HepG2 (cell line): Measurements from ENCODE around the gene NDOR1. TPM values are rescaled to one million over a fixed set of nuclear protein-coding genes. Genes with fewer than 3 reads are reported as not detected.

Source experiments
- ATF7 ChIP-seq, 2 experiments: fragments of 450-650 bp in 1 of 2; sonication (generic) in 1 of 2; formaldehyde crosslinking in 1 of 2; IDR thresholded peaks; 2 replicates each; pipeline versions ENCODE4 v1.4.0 to v1.6.1; 2016 to 2020; ENCODE audit warnings: antibody characterized with exemption in 1 of 2, mild to moderate bottlenecking in 1 of 2, missing genetic modification reagents in 1 of 2
- DPF2 ChIP-seq: sonication (generic); formaldehyde crosslinking; IDR thresholded peaks from 2 replicates; pipeline ENCODE4 v1.4.0; 2020; ENCODE audit warnings: mild to moderate bottlenecking, low read depth, missing genetic modification reagents, borderline replicate concordance
- GATAD2A ChIP-seq: IDR thresholded peaks from 2 replicates; pipeline ENCODE4 v1.6.1; 2016
- GZF1 ChIP-seq: sonication (generic); formaldehyde crosslinking; IDR thresholded peaks from 2 replicates; pipeline ENCODE4 v1.5.1; 2020; ENCODE audit warnings: mild to moderate bottlenecking, missing genetic modification reagents
- HMG20B ChIP-seq: conservative IDR thresholded peaks from 2 replicates; pipeline ENCODE4 v1.6.1; 2016; ENCODE audit warnings: missing genetic modification reagents, missing compliant biosample characterization
- KAT2B ChIP-seq: fragments of 150-350 bp; IDR thresholded peaks from 2 replicates; pipeline ENCODE4 v1.6.1; 2014; ENCODE audit warnings: low read depth, low read length, borderline replicate concordance
- KDM5A ChIP-seq: fragments of 200-600 bp; sonication (generic); IDR thresholded peaks from 2 replicates; pipeline ENCODE4 v1.7.0; 2018; ENCODE audit warnings: antibody characterized with exemption, mild to moderate bottlenecking, low read length, borderline replicate concordance
- KLF15 ChIP-seq: sonication (generic); formaldehyde crosslinking; IDR thresholded peaks from 2 replicates; pipeline ENCODE4 v1.8.1; 2023; ENCODE audit warnings: borderline replicate concordance, mild to moderate bottlenecking, inconsistent platforms, missing genetic modification reagents, mixed read lengths
- NAIF1 ChIP-seq: sonication (generic); formaldehyde crosslinking; IDR thresholded peaks from 2 replicates; pipeline ENCODE4 v1.5.0; 2020; ENCODE audit warnings: mild to moderate bottlenecking, missing genetic modification reagents, borderline replicate concordance
- NCOA1 ChIP-seq: sonication (generic); formaldehyde crosslinking; IDR thresholded peaks from 2 replicates; pipeline ENCODE4 v1.9.0; 2021; ENCODE audit warnings: missing genetic modification reagents
- PHB2 ChIP-seq: fragments of 450-650 bp; IDR thresholded peaks from 2 replicates; pipeline ENCODE4 v1.6.1; 2018; ENCODE audit not compliant: partially characterized antibody
- PHF20 ChIP-seq: sonication (generic); formaldehyde crosslinking; IDR thresholded peaks from 2 replicates; pipeline ENCODE4 v1.5.0; 2020; ENCODE audit warnings: mild to moderate bottlenecking, missing genetic modification reagents
- SIN3A ChIP-seq: IDR thresholded peaks from 2 replicates; pipeline ENCODE4 v1.6.1; 2011; ENCODE audit warnings: low read depth, mild to moderate bottlenecking, control low read depth, low read length, borderline replicate concordance
- SNAPC2 ChIP-seq: sonication (generic); formaldehyde crosslinking; IDR thresholded peaks from 2 replicates; pipeline ENCODE4 v1.8.1; 2022; ENCODE audit warnings: mild to moderate bottlenecking, missing genetic modification reagents
- TAF15 ChIP-seq: fragments of 200-400 bp; formaldehyde crosslinking; IDR thresholded peaks from one replicate; pipeline ENCODE4 v1.6.1; 2018; ENCODE audit warnings: mild to moderate bottlenecking, low read depth, low read length; ENCODE audit not compliant: poor library complexity, severe bottlenecking
- ZHX1 ChIP-seq: sonication (generic); formaldehyde crosslinking; IDR thresholded peaks from 2 replicates; pipeline ENCODE4 v1.8.1; 2022; ENCODE audit warnings: low read depth, mild to moderate bottlenecking, missing genetic modification reagents
- ZNF225 ChIP-seq: sonication (generic); formaldehyde crosslinking; IDR thresholded peaks from 2 replicates; pipeline ENCODE4 v1.4.0; 2020; ENCODE audit warnings: mild to moderate bottlenecking, missing genetic modification reagents
- ZNF281 ChIP-seq: sonication (generic); formaldehyde crosslinking; IDR thresholded peaks from 2 replicates; pipeline ENCODE4 v1.4.0; 2020; ENCODE audit warnings: missing genetic modification reagents, borderline replicate concordance
- ZNF3 ChIP-seq: IDR thresholded peaks from 2 replicates; pipeline ENCODE4 v1.7.0; 2017; ENCODE audit warnings: inconsistent platforms
- ZNF329 ChIP-seq: sonication (generic); formaldehyde crosslinking; IDR thresholded peaks from 2 replicates; pipeline ENCODE4 v1.9.0; 2021; ENCODE audit warnings: low read depth, mild to moderate bottlenecking, missing genetic modification reagents
- ZNF598 ChIP-seq: sonication (generic); formaldehyde crosslinking; IDR thresholded peaks from 2 replicates; pipeline ENCODE4 v1.5.1; 2020; ENCODE audit warnings: mild to moderate bottlenecking, missing genetic modification reagents, borderline replicate concordance
- ZNF691 ChIP-seq: sonication (generic); formaldehyde crosslinking; IDR thresholded peaks from 2 replicates; pipeline ENCODE4 v1.4.0; 2020; ENCODE audit warnings: missing genetic modification reagents, low read depth, mild to moderate bottlenecking, borderline replicate concordance
- ZNF737 ChIP-seq: sonication (generic); formaldehyde crosslinking; IDR thresholded peaks from 2 replicates; pipeline ENCODE4 v1.5.0; 2020; ENCODE audit warnings: missing genetic modification reagents, mild to moderate bottlenecking, borderline replicate concordance
- ZNF891 ChIP-seq: sonication (generic); formaldehyde crosslinking; IDR thresholded peaks from 2 replicates; pipeline ENCODE4 v1.5.0; 2020; ENCODE audit warnings: mild to moderate bottlenecking, missing genetic modification reagents
- ZSCAN29 ChIP-seq: sonication (generic); formaldehyde crosslinking; conservative IDR thresholded peaks from 2 replicates; pipeline ENCODE4 v1.4.0; 2020; ENCODE audit warnings: mild to moderate bottlenecking, missing genetic modification reagents
- ZZZ3 ChIP-seq: sonication (generic); formaldehyde crosslinking; IDR thresholded peaks from 2 replicates; pipeline ENCODE4 v1.4.0; 2020; ENCODE audit warnings: missing genetic modification reagents, mild to moderate bottlenecking, borderline replicate concordance
- polyA plus RNA-seq, 8 experiments: library from polyadenylated mRNA; depleted of rRNA in 3 of 8; stranded (reverse) in 7 of 8; unstranded in 1 of 8; fragments of >200 nt; fragmentation: Illumina TruSeq in 4 of 8; extraction: Trizol in 4 of 8; gene quantifications; 2 replicates each; pipeline versions ENCODE4 v1.2.1 to v1.2.3, GENCODE V29; 2011 to 2016; ENCODE audit warnings: low read depth in 4 of 8, missing spikeins in 1 of 8, mixed read lengths in 1 of 8; ENCODE audit not compliant: insufficient read depth in 1 of 8
- total RNA-seq, 5 experiments: library from RNA; depleted of rRNA; stranded (reverse); fragments of >200 nt; fragmentation: Illumina TruSeq; extraction: Trizol; gene quantifications; 2 replicates each; pipeline ENCODE4 v1.2.3, GENCODE V29; 2016; ENCODE audit warnings: low read depth in 1 of 5

The NDOR1 gene
- total and polyA plus RNA-seq, 2 of the 13 experiments (the other 11 are each of a cell fraction or from before 2014, with no cell fraction given): 3.6 to 8.7 TPM

DNA sequence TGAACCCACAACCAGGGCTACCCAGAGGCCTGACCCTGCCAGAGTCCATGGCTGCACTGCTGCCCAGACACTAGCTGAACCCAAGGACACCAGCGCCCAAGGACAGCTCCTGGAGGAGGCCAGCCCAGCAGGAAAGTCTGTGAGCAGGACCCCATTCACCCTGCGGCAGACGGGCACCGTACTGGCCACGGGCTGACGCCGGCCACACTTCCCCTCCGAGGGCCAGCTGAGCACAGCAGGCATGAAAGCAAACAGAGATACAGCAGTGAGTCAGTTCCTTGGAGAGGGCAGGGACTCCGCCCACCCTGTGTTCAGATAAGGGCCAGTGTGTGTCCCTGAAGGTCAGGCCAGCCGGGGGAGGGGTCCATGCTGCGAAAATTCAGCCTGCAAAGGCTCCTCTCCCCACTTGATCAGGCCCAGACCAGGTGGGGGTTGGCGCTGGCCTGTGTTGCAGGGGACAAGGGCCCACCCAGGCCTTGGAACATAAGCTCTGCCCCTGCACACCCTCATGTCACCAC, 13.3 kb downstream of the NDOR1 start (continued):
- TF ChIP-seq ZNF737 (CRISPR knock-in tag): no peak
- TF ChIP-seq TAF15: no peak
- no peak for TF ChIP-seq KDM5A
- no peak for TF ChIP-seq KLF15 (CRISPR knock-in tag)
- TF ChIP-seq ZNF281 (CRISPR knock-in tag): peak; percentile 71; the same call in 1 of the 2 replicates
- TF ChIP-seq ZHX1 (CRISPR knock-in tag): peak; percentile 64; the same call in 1 of the 2 replicates
- TF ChIP-seq ZNF598: no peak
- no peak for TF ChIP-seq SNAPC2
- no peak for TF ChIP-seq ZZZ3 (CRISPR knock-in tag)
- no peak for TF ChIP-seq PHB2
- no peak for TF ChIP-seq ZNF225
- TF ChIP-seq ZNF891 (CRISPR knock-in tag): peak; percentile 87
- no peak; the same call in 1 of the 2 replicates for TF ChIP-seq SIN3A
- no peak for TF ChIP-seq ZSCAN29 (CRISPR knock-in tag)
- TF ChIP-seq GATAD2A: peak; percentile 84
- 0 out of 2 replicates have a peak, but pooled peaks have one; percentile 46 for TF ChIP-seq ZNF329
- TF ChIP-seq DPF2 (CRISPR knock-in tag): no peak
- TF ChIP-seq PHF20 (CRISPR knock-in tag): no peak
- no peak for TF ChIP-seq NCOA1
- no peak for TF ChIP-seq KAT2B
- TF ChIP-seq ATF7 (IDR thresholded peaks at IDR 0.05): no peak
- TF ChIP-seq ATF7 (CRISPR knock-in tag; IDR thresholded peaks at IDR 0.05): no peak
- no peak for TF ChIP-seq NAIF1 (CRISPR knock-in tag)
- no peak for TF ChIP-seq ZNF691 (CRISPR knock-in tag)
- TF ChIP-seq ZNF3: no peak
- TF ChIP-seq HMG20B (CRISPR knock-in tag): no peak
- no peak for TF ChIP-seq GZF1 (CRISPR knock-in tag)
